Measurements from ENCODE around the gene HOXA9. TPM values are rescaled to one million over a fixed set of nuclear protein-coding genes. Genes with fewer than 3 reads are reported as not detected.

Gene HOXA9
- total RNA-seq, 4 donors from 2014 or later: 0.54 to 0.89 TPM; not detected in 2

GRCh38 chr7:27148756-27149641 is 16.3 kb downstream of the HOXA9 start:
- Histone ChIP-seq H3K27me3 (peaks cover 62% of the 10 kb centered on the region), H3K36me3 (no peaks in the 10 kb centered on the region), H3K27ac (peak overlapping the region in 2 of 4 donors; percentile 24 to 99), H3K4me1 (peaks cover 0 to 48% (median 11%) of the 10 kb centered on the region in 3 donors), H3K4me3 (peak overlapping the region in 1 of 2 donors; percentile 43), H3K9me3 (no peaks in the 10 kb centered on the region)
- no peak for TF ChIP-seq EP300 (IDR thresholded peaks at IDR 0.05)
- peak; percentile 22 for TF ChIP-seq POLR2AphosphoS5 (IDR thresholded peaks at IDR 0.05)
- no peak for TF ChIP-seq CTCF (IDR thresholded peaks at IDR 0.05)
- ATAC-seq: no peak
- WGBS, 2 donors (ENCODE audit: low coverage in 1 of 2): 66 to 73% methylated on average over 8 to 19 of the region's 30 CpGs

DNA sequence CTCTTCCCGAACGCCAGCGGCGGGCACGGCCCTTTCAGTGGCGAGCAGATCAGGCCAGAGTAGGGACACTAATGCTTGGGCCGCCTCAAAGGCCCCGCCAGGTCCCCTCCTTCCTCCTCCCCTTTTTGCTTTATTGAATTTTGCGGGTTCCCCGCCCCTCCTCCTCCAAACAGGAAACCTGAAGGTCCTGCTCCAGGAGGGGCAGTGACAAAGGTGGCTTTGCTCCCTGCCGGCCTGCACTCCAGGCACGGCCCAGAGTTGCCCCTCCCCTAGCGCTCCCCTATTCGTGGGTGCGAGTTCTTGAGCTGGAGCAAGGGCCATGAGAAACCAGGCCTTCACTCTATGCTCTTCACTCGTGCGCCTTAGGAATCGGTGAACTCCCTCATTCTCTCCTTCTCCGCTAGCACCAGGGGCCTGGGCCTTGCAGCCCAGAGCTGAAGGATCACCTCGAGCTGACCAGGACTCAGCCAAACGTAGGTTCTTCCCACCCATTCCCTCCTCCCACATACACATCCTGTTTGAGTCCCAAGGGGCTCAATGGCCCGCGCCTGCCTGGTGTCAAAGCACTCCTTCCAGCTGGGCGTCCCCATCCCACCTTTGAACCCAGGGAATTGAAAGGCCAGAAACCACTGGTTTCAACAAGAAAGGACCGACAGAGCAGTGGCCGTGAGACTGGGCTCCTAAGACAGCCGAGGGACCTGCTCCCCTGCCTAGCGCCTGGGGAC is 17.1 kb downstream of the HOXA9 start:
- 67% methylated on average over 6 of the region's 28 CpGs; no CpG with 5 or more reads in 1 of the 2 donors for WGBS, 2 donors (ENCODE audit: low coverage in 1 of 2)
- peaks cover 0 to 52% (median 11%) of the 10 kb centered on the region in 3 donors for H3K4me1 ChIP-seq

GRCh38 chr7:27147199-27148030 is 17.9 kb downstream of the HOXA9 start, which contains the start of gene HOXA6:
TSS of gene HOXA6 (minus strand) at chr7:27147774. CDS start at chr7:27147749, 25 bp downstream.
- no peak for ATAC-seq

More for the DNA sequence above, 17.1 kb downstream of the HOXA9 start:
- ATAC-seq: no peak
- peak overlapping the region in 3 of 4 donors; percentile 32 to 99 (median 36) for H3K27ac ChIP-seq
- H3K9me3 ChIP-seq: no peaks in the 10 kb centered on the region
- H3K27me3 ChIP-seq: peaks cover 54% of the 10 kb centered on the region
- no peaks in the 10 kb centered on the region for H3K36me3 ChIP-seq
- TF ChIP-seq POLR2AphosphoS5 (IDR thresholded peaks at IDR 0.05) (no peak), EP300 (IDR thresholded peaks at IDR 0.05) (no peak), POLR2A (IDR thresholded peaks at IDR 0.05) (no peak), CTCF (IDR thresholded peaks at IDR 0.05) (no peak)
- peak overlapping the region; percentile 2 to 43 for H3K4me3 ChIP-seq

More at GRCh38 chr7:27147199-27148030, 17.9 kb downstream of the HOXA9 start, which contains the start of gene HOXA6:
- H3K27ac ChIP-seq: peak within 1 kb of the TSS in 3 of 4 donors; percentile 32 to 99 (median 36)
- peaks cover 0 to 47% (median 11%) of the 10 kb centered on the region in 3 donors for H3K4me1 ChIP-seq
- no peaks in the 10 kb centered on the region for H3K36me3 ChIP-seq
- WGBS, 2 donors (ENCODE audit: low coverage in 1 of 2): 33 to 77% methylated on average over 1 to 13 of the region's 63 CpGs
- peak within 1 kb of the TSS; percentile 2 to 43 for H3K4me3 ChIP-seq
- peaks cover 46% of the 10 kb centered on the region for H3K27me3 ChIP-seq
- no peaks in the 10 kb centered on the region for H3K9me3 ChIP-seq
- no peak for TF ChIP-seq CTCF (IDR thresholded peaks at IDR 0.05)
- TF ChIP-seq POLR2AphosphoS5 (IDR thresholded peaks at IDR 0.05): peak; percentile 46
